GM21723 (cell line): Measurements from ENCODE around the gene RAB8A.
"Not testable (repeated sequence)": the region's sequence is repeated elsewhere in the genome, so short reads cannot be mapped to it uniquely, and the experiment has no call there.

ENCODE experiments used
- ATAC-seq: cut with Tn5 transposase; IDR thresholded peaks from one replicate; pipeline ENCODE4 v1.9.1; 2021; ENCODE audit warnings: mild to moderate bottlenecking, moderate library complexity; ENCODE audit not compliant: unreplicated experiment

RAB8A gene

DNA sequence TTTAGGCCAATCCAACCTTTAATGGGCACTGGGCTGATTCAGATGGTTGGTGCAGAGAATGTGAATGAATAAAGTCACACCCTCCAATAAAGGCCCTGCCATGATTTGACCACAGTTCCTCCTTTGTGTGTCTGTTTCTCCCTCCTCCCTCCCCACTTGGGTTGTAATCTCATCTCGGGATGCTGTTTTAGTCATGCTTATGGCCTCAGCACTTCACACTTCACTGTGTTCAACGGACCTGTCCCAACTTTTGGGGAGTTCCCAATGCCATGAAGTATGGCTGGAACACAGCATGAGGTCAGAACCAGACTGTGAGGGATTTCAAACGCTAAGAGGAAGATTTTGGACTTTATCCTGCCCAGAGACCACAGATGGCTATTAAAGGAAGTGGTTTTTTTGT lies 5.6 kb upstream of the RAB8A start:
- no peak for ATAC-seq

DNA sequence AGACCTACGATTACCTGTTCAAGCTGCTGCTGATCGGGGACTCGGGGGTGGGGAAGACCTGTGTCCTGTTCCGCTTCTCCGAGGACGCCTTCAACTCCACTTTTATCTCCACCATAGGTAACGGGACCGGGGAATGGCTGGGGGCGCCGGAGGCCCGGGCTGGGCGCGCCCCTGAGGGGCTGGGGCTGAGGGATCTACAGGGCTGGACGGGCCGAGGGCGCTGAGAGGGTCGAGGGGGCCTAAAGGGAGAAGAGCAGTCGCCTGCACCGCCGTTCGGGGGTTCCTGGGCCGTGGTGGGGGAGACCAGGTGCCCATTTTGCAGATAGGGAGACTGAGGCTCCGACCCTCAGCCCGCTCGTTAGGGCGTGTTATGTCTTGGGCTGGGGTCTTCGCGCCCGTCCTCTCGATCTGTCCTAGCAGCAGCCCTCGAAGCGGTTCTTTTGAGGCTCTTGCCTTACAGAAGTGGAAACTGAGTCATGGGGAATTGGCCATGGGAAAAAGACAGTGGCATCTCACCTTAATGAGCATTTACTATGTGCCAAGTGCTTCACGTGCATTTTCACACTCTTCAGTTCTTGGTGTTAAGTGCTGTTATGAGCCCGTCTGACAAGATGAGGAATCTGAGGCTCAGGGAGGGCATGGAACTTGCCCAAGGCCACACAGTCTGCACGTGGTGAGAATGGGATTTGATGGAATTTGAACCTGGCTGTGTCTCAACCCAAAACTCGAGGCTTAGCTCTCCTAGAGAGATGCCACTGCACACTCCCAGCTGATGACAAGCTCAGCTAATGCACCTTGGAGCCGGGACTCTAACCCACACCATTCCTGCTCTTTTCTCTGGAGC lies 442 bp downstream of the RAB8A start:
- ATAC-seq, result no peak

DNA sequence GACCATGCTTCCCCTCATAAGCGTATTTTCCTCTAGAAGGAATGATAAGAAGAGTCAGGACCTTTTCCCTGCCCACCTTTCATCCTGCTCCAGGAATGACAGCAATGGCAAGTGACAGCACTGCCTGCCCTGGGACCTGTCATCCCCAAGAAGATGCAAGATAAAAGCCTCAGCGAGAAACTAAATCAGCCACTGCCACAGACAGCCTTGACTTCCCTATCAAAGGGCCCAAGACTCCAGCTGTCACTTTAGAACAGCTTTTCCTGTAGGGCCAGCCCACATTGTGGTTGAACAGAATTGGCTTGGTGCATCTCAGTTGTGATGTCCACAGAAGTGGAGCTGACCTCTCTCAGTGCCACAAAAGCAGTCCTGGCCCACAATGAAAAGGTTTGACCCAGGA lies 1.1 kb downstream of the RAB8A start:
- ATAC-seq, result no peak

GRCh38 chr19:16113727-16114126 lies 2.0 kb downstream of the RAB8A start:
- no peak for ATAC-seq

DNA sequence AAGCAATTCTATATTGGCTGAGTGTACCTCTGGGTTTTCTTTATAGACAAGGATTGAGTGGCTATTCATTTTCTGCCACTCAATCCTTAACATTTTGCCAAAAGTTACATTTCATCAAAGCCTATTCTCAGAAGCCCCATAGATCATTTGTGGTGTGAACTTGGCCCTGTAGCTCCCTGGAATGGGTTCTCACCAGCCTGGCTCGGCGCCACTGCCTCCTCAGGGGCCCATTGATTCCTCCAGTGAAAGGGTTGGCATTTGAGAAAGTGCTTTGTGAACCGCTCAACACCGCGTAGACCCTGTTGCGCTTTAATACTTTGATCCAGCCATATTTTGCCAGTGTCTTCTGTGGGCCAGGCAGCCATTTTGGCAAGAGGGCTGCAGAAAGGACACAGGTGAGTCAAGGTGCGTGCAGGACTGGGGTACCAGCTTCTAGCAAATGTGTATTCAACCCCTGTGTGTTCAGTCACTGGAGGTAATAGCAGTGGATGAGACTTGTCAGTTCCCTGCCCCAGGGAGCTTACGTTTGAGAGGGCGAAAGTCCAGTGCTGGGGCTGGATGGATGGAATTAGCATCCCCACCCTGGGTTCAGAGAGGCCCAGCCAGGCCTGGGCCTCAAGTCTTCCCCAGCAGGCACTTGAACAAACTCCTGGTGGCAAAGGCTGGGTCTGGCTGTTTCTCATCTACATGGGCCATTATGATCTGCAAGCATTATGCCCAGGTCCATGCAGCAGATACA lies 3.8 kb downstream of the RAB8A start:
- no peak for ATAC-seq

GRCh38 chr19:16116067-16116466 lies 4.4 kb downstream of the RAB8A start:
- no peak for ATAC-seq

DNA sequence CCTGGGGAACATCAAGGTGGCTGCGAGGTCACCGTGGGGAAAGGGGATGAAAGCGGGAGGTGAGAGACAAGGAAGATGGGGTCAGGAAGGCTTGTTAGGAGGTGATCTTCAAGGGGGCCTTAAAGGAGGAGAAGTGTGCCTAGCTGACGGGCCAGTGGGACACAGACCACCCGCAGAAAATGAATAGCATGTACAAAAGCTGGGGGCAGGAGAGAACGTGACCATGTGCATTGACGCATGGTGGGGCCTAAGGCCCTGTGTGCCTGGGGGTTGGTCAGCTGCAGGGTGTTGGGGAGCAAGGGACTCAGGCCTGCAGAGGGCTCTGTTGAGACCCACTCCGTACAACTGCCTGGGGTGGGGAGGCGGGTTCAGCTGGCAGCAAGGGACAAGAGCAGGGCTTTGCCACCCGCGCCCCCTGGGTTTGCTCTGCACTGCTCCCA lies 5.9 kb downstream of the RAB8A start:
- ATAC-seq, result no peak

DNA sequence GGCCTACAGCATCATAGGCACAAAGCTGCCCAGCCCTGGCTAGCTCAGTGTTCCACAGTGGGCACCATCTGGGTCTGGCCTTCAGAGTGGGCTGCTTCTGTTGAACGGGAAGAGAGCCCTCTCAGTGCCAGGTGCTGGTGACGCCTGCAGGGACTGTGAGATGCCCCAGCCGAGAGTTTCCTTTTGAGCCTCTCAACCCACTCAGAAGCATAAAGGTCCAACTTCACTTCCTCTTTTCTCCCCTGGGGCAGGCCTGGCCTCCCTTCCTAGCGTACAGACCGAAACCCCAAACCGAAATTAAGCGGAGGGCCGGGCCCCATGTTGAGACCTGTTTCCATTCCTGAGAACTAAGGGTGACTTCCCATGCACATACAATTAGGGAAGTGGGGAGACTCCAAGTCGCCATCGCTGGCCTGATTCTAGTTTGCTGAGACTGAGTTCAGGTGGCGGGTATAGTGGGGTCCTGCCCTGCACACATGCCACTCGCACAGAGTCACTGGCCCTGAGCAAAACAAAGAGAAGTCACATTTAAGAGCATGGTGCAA lies 6.9 kb downstream of the RAB8A start:
- ATAC-seq, result peak; percentile 67

DNA sequence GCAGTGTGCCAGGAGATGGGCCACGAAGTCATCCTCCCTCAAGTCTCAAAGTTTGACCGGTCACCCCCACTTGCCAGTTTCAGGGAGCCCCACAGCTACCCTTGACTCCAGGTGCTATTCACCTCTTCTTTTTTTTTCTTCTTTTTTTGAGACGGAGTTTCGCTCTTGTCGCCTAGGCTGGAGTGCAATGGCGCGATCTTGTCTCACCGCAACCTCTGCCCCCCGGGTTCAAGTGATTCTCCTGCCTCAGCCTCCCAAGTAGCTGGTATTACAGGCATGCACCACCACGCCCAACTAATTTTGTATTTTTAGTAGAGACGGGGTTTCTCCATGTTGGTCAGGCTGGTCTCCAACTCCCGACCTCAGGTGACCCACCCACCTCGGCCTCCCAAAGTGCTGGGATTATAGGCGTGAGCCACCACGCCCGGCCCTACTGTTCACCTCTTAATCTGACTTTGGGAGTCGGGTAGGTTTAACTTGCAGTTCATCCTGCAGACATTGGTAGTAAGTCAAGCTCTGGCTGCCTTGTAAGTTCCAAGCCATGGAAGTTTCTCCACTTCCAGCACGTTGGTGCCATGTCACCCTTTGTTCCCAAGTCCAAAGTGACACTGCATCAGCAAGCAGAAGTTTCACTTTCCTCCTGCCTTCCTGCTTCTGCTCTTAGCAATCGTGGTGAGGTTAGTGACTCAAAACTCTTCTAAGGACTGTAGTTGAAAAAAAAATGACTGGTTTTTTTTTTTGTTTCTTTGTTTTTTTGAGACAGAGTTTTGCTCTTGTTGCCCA lies 7.6 kb downstream of the RAB8A start:
- ATAC-seq, result not testable (repeated sequence)

- no peak for ATAC-seq
Measured at GRCh38 chr19:16121141-16121540, 9.5 kb downstream of the RAB8A start.

GRCh38 chr19:16121967-16122366 lies 10.3 kb downstream of the RAB8A start:
- ATAC-seq, result no peak

- no peak for ATAC-seq
Measured at GRCh38 chr19:16124953-16125352, 13.3 kb downstream of the RAB8A start.

GRCh38 chr19:16125737-16126495 lies 14.2 kb downstream of the RAB8A start:
- ATAC-seq, result no peak

DNA sequence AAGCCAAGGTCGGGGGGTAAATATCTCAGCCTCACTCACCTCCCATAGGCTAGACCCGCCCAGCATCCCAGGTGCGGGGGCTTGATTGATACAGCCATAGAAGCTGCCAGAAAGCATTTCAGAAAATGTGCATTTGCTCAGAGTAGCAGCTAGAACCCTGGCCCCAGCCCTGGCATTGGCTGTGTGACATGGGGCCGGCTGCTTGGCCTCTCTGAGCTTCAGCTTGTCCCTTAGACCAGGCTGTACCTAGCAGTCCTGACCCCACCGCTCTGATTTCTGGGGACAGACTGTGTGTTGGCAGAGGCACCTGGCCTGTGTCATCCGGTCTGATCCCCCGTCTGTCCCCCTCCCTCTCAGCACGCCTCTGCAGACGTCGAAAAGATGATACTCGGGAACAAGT lies 15.4 kb downstream of the RAB8A start:
- no peak for ATAC-seq

DNA sequence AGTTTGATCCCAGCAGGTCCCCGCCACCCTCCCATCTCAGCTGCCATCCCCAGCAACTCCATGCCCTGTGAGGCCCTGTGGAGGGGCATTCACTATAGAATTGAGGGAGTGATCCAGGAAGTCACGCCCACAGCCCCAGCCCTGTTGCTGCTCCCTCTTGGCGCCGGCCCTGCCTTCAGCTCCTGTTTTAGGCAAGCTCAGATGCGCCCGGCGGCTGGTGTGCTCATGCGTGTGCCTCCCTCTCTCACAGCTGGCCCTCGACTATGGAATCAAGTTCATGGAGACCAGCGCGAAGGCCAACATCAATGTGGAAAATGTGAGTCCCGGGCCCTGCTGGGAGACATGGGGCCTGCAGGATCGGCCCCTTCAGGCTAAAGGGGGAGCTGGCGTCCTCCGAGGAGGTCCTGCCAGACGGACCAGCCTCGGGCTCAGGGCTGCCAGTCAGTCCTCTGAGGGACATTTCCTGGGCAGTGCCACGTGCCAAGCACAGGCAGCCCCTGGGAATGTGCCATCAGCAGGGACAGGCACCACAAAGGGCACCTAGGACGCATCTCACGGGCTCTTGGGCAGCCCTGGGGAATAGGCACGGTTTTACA lies 16.2 kb downstream of the RAB8A start:
- ATAC-seq, result no peak

GRCh38 chr19:16131648-16132047 lies 20.0 kb downstream of the RAB8A start:
- no peak for ATAC-seq

- no peak for ATAC-seq
Measured at GRCh38 chr19:16133818-16134217, 22.1 kb downstream of the RAB8A start.

- no peak for ATAC-seq
Measured at GRCh38 chr19:16134510-16134909, 22.8 kb downstream of the RAB8A start.

GRCh38 chr19:16135430-16136127 lies 23.9 kb downstream of the RAB8A start:
- no peak for ATAC-seq
